Naive thymus-derived CD8-positive, alpha-beta T cell (primary cell): Measurements from ENCODE around the gene ERVFRD-1. TPM values are rescaled to one million over a fixed set of nuclear protein-coding genes. Genes with fewer than 3 reads are reported as not detected.

Source experiments
- ATAC-seq, 2 donors: fragments of 150-1000 bp; cut with Tn5 transposase in 1 of 2; sonication (Bioruptor Pico), chemical (Tn5 transposase) in 1 of 2; 1 replicate in 1 of 2; 2 replicates in 1 of 2; pipeline ENCODE4 v1.10.0; 2021; ENCODE audit warnings: mild to moderate bottlenecking in 2 of 2, moderate library complexity in 2 of 2
- POLR2A ChIA-PET: fragments of 350-600 bp; sonication (Branson Sonifier 250); formaldehyde crosslinking; loops from one replicate; lab custom pipeline; 2021; ENCODE audit warnings: antibody characterized with exemption; lab: Charles Lee
- DNase-seq, 10 donors: peaks; one replicate each; pipeline versions ENCODE4 v3.0.0 to v3.0.0-alpha.2; 2020 to 2022
- H3K27ac Mint-ChIP-seq, 10 donors: one replicate each; pipeline ENCODE4 v1.8.0; 2020 to 2022; ENCODE audit warnings: mild to moderate bottlenecking in 10 of 10, mixed read lengths in 10 of 10, moderate library complexity in 4 of 10, inconsistent platforms in 1 of 10
- H3K27me3 Mint-ChIP-seq, 5 donors: one replicate each; pipeline ENCODE4 v1.8.0; 2021 to 2022; ENCODE audit warnings: mixed read lengths in 5 of 5
- H3K36me3 Mint-ChIP-seq, 3 donors: one replicate each; pipeline ENCODE4 v1.8.0; 2020 to 2022; ENCODE audit warnings: mixed read lengths in 3 of 3, mild to moderate bottlenecking in 2 of 3, inconsistent platforms in 1 of 3
- H3K4me1 Mint-ChIP-seq, 4 donors: one replicate each; pipeline ENCODE4 v1.8.0; 2021 to 2022; ENCODE audit warnings: mixed read lengths in 4 of 4
- H3K4me3 Mint-ChIP-seq, 10 donors: one replicate each; pipeline ENCODE4 v1.8.0; 2020 to 2022; ENCODE audit warnings: mild to moderate bottlenecking in 10 of 10, mixed read lengths in 10 of 10, moderate library complexity in 6 of 10, inconsistent platforms in 1 of 10
- H3K9me3 Mint-ChIP-seq, 9 donors: one replicate each; pipeline ENCODE4 v1.8.0; 2020 to 2022; ENCODE audit warnings: mixed read lengths in 9 of 9, mild to moderate bottlenecking in 3 of 9, inconsistent platforms in 1 of 9, moderate library complexity in 1 of 9
- polyA plus RNA-seq, 3 donors: library from polyadenylated mRNA; unstranded; fragments of 300-500 nt; fragmentation: Illumina TruSeq; gene quantifications; one replicate each; pipeline ENCODE4 v1.2.3, GENCODE V29; 2021
- total RNA-seq, 8 experiments: library from RNA in 2 of 8; stranded (reverse) in 2 of 8; gene quantifications; one replicate each; pipeline ENCODE4 v1.2.3 and lab custom pipeline; 2021 to 2026

The ERVFRD-1 gene
- not detected for total RNA-seq
- polyA plus RNA-seq, result under 1 TPM in 1 of 3 donors, not detected in 2; 0.18 TPM
- 0 reads per million in 6 experiments for total RNA-seq (lab: John Stamatoyannopoulos, UW)

GRCh38 chr6:11110921-11111768 is at the start of gene ERVFRD-1:
Gene ERVFRD-1 (minus strand): TSS chr6:11111725. CDS start chr6:11105310, 6,415 bp downstream.
- peaks cover 20 to 45% (median 28%) of the 10 kb centered on the region in 4 donors for H3K4me1 Mint-ChIP-seq
- peak within 1 kb of the TSS; percentile 46 to 84 (median 70) for H3K4me3 Mint-ChIP-seq
- H3K36me3 Mint-ChIP-seq, result peaks cover 0 to 2% (median 0%) of the 10 kb centered on the region in 3 donors
- no peaks in the 10 kb centered on the region for H3K27me3 Mint-ChIP-seq
- H3K9me3 Mint-ChIP-seq, result no peaks in the 10 kb centered on the region
- H3K27ac Mint-ChIP-seq, result peak within 1 kb of the TSS in 9 of 10 donors; percentile 47 to 80 (median 60)
- POLR2A ChIA-PET, result interaction anchor here (0.6 kb wide), 1 partner anchor 449 kb away, joined by 3 read pairs; no protein-coding TSS in a partner anchor
- ATAC-seq (peak; percentile 28 to 45), DNase-seq (no peak)

- Mint-ChIP-seq H3K27me3 (peaks cover 0 to 3% (median 0%) of the 10 kb centered on the region in 5 donors), H3K27ac (no peak overlapping the region), H3K9me3 (peaks cover 0 to 5% (median 0%) of the 10 kb centered on the region in 9 donors), H3K4me3 (no peak overlapping the region), H3K36me3 (peaks cover 0 to 4% (median 0%) of the 10 kb centered on the region in 3 donors), H3K4me1 (peaks cover under 1 to 10% (median 6%) of the 10 kb centered on the region in 4 donors)
- POLR2A ChIA-PET, result no interaction called here
- DNase-seq (no peak), ATAC-seq (no peak)
Observed at GRCh38 chr6:11160199-11160598, 48.7 kb upstream of the ERVFRD-1 start.

GRCh38 chr6:11155589-11155988 is 44.1 kb upstream of the ERVFRD-1 start:
- Mint-ChIP-seq H3K9me3 (peaks cover 0 to 5% (median 0%) of the 10 kb centered on the region in 9 donors), H3K4me1 (peaks cover 4 to 10% (median 6%) of the 10 kb centered on the region in 4 donors), H3K36me3 (peaks cover 0 to 4% (median 4%) of the 10 kb centered on the region in 3 donors), H3K27me3 (peaks cover 3 to 15% (median 5%) of the 10 kb centered on the region in 5 donors), H3K27ac (no peak overlapping the region), H3K4me3 (no peak overlapping the region)
- no peak for ATAC-seq
- DNase-seq, result no peak
- POLR2A ChIA-PET, result no interaction called here

- POLR2A ChIA-PET, result no interaction called here
- H3K36me3 Mint-ChIP-seq, result peaks cover 0 to 4% (median 4%) of the 10 kb centered on the region in 3 donors
- H3K27me3 Mint-ChIP-seq, result peaks cover 3 to 15% (median 5%) of the 10 kb centered on the region in 5 donors
- ATAC-seq (no peak), DNase-seq (no peak)
- H3K4me3 Mint-ChIP-seq, result peak overlapping the region in 9 of 10 donors; percentile 64 to 91 (median 83)
- peaks cover 0 to 5% (median 0%) of the 10 kb centered on the region in 9 donors for H3K9me3 Mint-ChIP-seq
- peaks cover 4 to 10% (median 6%) of the 10 kb centered on the region in 4 donors for H3K4me1 Mint-ChIP-seq
- H3K27ac Mint-ChIP-seq, result peak overlapping the region in 3 of 10 donors; percentile 35 to 66 (median 64)
Observed at GRCh38 chr6:11153447-11153846, 41.9 kb upstream of the ERVFRD-1 start.

GRCh38 chr6:11152581-11152980 is 41.1 kb upstream of the ERVFRD-1 start:
- H3K9me3 Mint-ChIP-seq, result peaks cover 0 to 5% (median 0%) of the 10 kb centered on the region in 9 donors
- peaks cover 0 to 4% (median 4%) of the 10 kb centered on the region in 3 donors for H3K36me3 Mint-ChIP-seq
- H3K27ac Mint-ChIP-seq, result no peak overlapping the region
- H3K27me3 Mint-ChIP-seq, result peaks cover 3 to 15% (median 5%) of the 10 kb centered on the region in 5 donors
- no peak overlapping the region for H3K4me3 Mint-ChIP-seq
- no peak for ATAC-seq
- DNase-seq, result no peak
- peaks cover 4 to 10% (median 6%) of the 10 kb centered on the region in 4 donors for H3K4me1 Mint-ChIP-seq
- POLR2A ChIA-PET, result no interaction called here

- no peak overlapping the region for H3K27ac Mint-ChIP-seq
- no peak for ATAC-seq
- DNase-seq, result no peak
- H3K27me3 Mint-ChIP-seq, result peaks cover 3 to 15% (median 5%) of the 10 kb centered on the region in 5 donors
- no peak overlapping the region for H3K4me3 Mint-ChIP-seq
- peaks cover 0 to 4% (median 4%) of the 10 kb centered on the region in 3 donors for H3K36me3 Mint-ChIP-seq
- peaks cover 0 to 3% (median 0%) of the 10 kb centered on the region in 9 donors for H3K9me3 Mint-ChIP-seq
- peaks cover 4 to 10% (median 6%) of the 10 kb centered on the region in 4 donors for H3K4me1 Mint-ChIP-seq
- POLR2A ChIA-PET, result no interaction called here
Observed at GRCh38 chr6:11151488-11151887, 40.0 kb upstream of the ERVFRD-1 start.

- Mint-ChIP-seq H3K9me3 (no peaks in the 10 kb centered on the region), H3K36me3 (peaks cover 0 to 4% (median 0%) of the 10 kb centered on the region in 3 donors), H3K27me3 (peaks cover 3 to 9% (median 5%) of the 10 kb centered on the region in 5 donors), H3K4me3 (no peak overlapping the region), H3K27ac (no peak overlapping the region), H3K4me1 (peaks cover 4 to 10% (median 7%) of the 10 kb centered on the region in 4 donors)
- ATAC-seq (no peak), DNase-seq (no peak)
- POLR2A ChIA-PET, result no interaction called here
Observed at GRCh38 chr6:11149551-11149950, 38.0 kb upstream of the ERVFRD-1 start.

GRCh38 chr6:11146117-11146826 is 34.7 kb upstream of the ERVFRD-1 start:
- Mint-ChIP-seq H3K27me3 (peaks cover 0 to 4% (median 0%) of the 10 kb centered on the region in 5 donors), H3K36me3 (no peaks in the 10 kb centered on the region), H3K27ac (peak overlapping the region in 1 of 10 donors; percentile 51), H3K4me3 (no peak overlapping the region), H3K4me1 (peaks cover 0 to 3% (median 2%) of the 10 kb centered on the region in 4 donors), H3K9me3 (no peaks in the 10 kb centered on the region)
- ATAC-seq (no peak), DNase-seq (no peak)
- POLR2A ChIA-PET, result no interaction called here

GRCh38 chr6:11144393-11144851 is 32.9 kb upstream of the ERVFRD-1 start:
- Mint-ChIP-seq H3K4me3 (no peak overlapping the region), H3K4me1 (peaks cover 0 to 3% (median 2%) of the 10 kb centered on the region in 4 donors), H3K9me3 (no peaks in the 10 kb centered on the region), H3K27ac (no peak overlapping the region), H3K36me3 (no peaks in the 10 kb centered on the region), H3K27me3 (peaks cover 0 to 4% (median 0%) of the 10 kb centered on the region in 5 donors)
- POLR2A ChIA-PET, result no interaction called here
- ATAC-seq (peak; percentile 67 to 82), DNase-seq (peak; percentile 33 to 78 (median 56))

- Mint-ChIP-seq H3K9me3 (no peaks in the 10 kb centered on the region), H3K4me1 (peaks cover 0 to 6% (median 2%) of the 10 kb centered on the region in 4 donors), H3K27me3 (peaks cover 0 to 4% (median 0%) of the 10 kb centered on the region in 5 donors), H3K4me3 (no peak overlapping the region), H3K27ac (no peak overlapping the region), H3K36me3 (no peaks in the 10 kb centered on the region)
- POLR2A ChIA-PET, result no interaction called here
- ATAC-seq (no peak), DNase-seq (peak in 1 of 10 donors; percentile 6)
Observed at GRCh38 chr6:11143394-11144371, 32.2 kb upstream of the ERVFRD-1 start.

- no peak for ATAC-seq
- Mint-ChIP-seq H3K9me3 (no peaks in the 10 kb centered on the region), H3K4me3 (no peak overlapping the region), H3K36me3 (no peaks in the 10 kb centered on the region), H3K27ac (no peak overlapping the region), H3K4me1 (peaks cover 0 to 6% (median 2%) of the 10 kb centered on the region in 4 donors), H3K27me3 (peaks cover 0 to 4% (median 0%) of the 10 kb centered on the region in 5 donors)
- POLR2A ChIA-PET, result no interaction called here
- DNase-seq, result no peak
Observed at GRCh38 chr6:11142296-11143027, 30.9 kb upstream of the ERVFRD-1 start.
